Transverse colon (tissue), 4 donors: ENCODE data around the gene UBE2Z.

ENCODE experiments used
- EP300 ChIP-seq: sonication (generic); formaldehyde crosslinking; IDR thresholded peaks from one replicate; pipeline ENCODE4 v1.6.1; 2017; ENCODE audit warnings: antibody characterized with exemption, low read depth
- POLR2AphosphoS5 ChIP-seq, 3 donors: sonication (generic); formaldehyde crosslinking; IDR thresholded peaks; one replicate each; pipeline ENCODE4 v1.6.1; 2016; ENCODE audit warnings: antibody characterized with exemption in 3 of 3
- TF ChIP-seq, protein P1 (sequence below), 5 experiments: fragments of 200-600 bp in 3 of 5; fragments of 450-650 bp in 2 of 5; sonication (generic) in 3 of 5; IDR thresholded peaks; 1 replicate in 2 of 5; 2 replicates in 3 of 5; pipeline ENCODE4 v1.5.1; 2016 to 2017; ENCODE audit warnings: antibody characterized with exemption in 5 of 5, inconsistent platforms in 3 of 5, mild to moderate bottlenecking in 2 of 5, moderate library complexity in 1 of 5

DNA sequence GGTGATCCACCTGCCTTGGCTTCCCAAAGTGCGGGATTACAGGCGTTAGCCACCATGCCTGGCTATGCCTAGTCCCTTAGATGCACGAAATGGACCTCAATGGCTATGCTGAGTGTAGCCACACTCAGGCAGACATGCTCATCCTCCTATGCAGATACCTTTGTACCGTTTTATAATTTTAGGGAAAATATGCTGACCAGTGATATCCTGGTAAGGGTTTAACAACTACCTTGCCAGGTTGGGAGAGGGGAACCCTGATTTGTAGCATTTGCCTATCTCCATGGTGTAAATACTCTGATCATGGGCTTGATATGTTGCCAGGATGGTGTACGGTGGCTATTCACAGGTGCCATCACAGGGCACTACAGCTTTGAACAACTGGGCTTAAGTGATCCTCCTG is 43.4 kb downstream of the UBE2Z start:
- no peak for TF ChIP-seq POLR2AphosphoS5 (IDR thresholded peaks at IDR 0.05)
- TF ChIP-seq, protein P1, sequence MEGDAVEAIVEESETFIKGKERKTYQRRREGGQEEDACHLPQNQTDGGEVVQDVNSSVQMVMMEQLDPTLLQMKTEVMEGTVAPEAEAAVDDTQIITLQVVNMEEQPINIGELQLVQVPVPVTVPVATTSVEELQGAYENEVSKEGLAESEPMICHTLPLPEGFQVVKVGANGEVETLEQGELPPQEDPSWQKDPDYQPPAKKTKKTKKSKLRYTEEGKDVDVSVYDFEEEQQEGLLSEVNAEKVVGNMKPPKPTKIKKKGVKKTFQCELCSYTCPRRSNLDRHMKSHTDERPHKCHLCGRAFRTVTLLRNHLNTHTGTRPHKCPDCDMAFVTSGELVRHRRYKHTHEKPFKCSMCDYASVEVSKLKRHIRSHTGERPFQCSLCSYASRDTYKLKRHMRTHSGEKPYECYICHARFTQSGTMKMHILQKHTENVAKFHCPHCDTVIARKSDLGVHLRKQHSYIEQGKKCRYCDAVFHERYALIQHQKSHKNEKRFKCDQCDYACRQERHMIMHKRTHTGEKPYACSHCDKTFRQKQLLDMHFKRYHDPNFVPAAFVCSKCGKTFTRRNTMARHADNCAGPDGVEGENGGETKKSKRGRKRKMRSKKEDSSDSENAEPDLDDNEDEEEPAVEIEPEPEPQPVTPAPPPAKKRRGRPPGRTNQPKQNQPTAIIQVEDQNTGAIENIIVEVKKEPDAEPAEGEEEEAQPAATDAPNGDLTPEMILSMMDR (IDR thresholded peaks at IDR 0.05), result no peak
- no peak for TF ChIP-seq EP300
